HL-60 (cell line): ENCODE data around the gene SNAPC3.
A peak's percentile ranks its signal among the peaks of the same experiment; 100 is the strongest.

Experiments used
- DNase-seq, 2 experiments: peaks; one replicate each; pipeline ENCODE4 v3.0.0-alpha.2; 2010 to 2020; ENCODE audit warnings: low read depth in 1 of 2, low spot score in 1 of 2
- H3K27ac ChIP-seq: fragments of 250-450 bp; sonication (Bioruptor Pico); replicated peaks from 2 replicates; pipeline ENCODE4 v1.5.1; 2020; ENCODE audit warnings: mild to moderate bottlenecking, moderate library complexity
- H3K27me3 ChIP-seq: fragments of 250-450 bp; sonication (Bioruptor Pico); 2 replicates; pipeline ENCODE4 v1.5.1; 2021; ENCODE audit warnings: mild to moderate bottlenecking, moderate library complexity; ENCODE audit not compliant: insufficient read depth, poor library complexity, severe bottlenecking
- H3K4me3 ChIP-seq: replicated peaks from 2 replicates; pipeline ENCODE4 v1.5.1; 2011; ENCODE audit warnings: mild to moderate bottlenecking, control low read depth, low read length; ENCODE audit not compliant: insufficient read depth
- GABPA ChIP-seq: IDR thresholded peaks from 2 replicates; pipeline ENCODE4 v1.6.1; 2012; ENCODE audit warnings: low read depth
- POLR2AphosphoS5 ChIP-seq: IDR thresholded peaks from 2 replicates; pipeline ENCODE4 v1.6.1; 2012; ENCODE audit warnings: low read depth
- REST ChIP-seq: IDR thresholded peaks from 2 replicates; pipeline ENCODE4 v1.6.1; 2012; ENCODE audit warnings: low read depth; ENCODE audit not compliant: insufficient replicate concordance
- SPI1 ChIP-seq: IDR thresholded peaks from 2 replicates; pipeline ENCODE4 v1.6.1; 2012; ENCODE audit warnings: low read depth, mild to moderate bottlenecking, borderline replicate concordance
- TF ChIP-seq, protein P1 (sequence below): IDR thresholded peaks from one replicate; pipeline ENCODE4 v1.5.1; 2011; ENCODE audit warnings: low read length, control low read depth, inconsistent platforms; ENCODE audit not compliant: insufficient read depth

The SNAPC3 gene

DNA sequence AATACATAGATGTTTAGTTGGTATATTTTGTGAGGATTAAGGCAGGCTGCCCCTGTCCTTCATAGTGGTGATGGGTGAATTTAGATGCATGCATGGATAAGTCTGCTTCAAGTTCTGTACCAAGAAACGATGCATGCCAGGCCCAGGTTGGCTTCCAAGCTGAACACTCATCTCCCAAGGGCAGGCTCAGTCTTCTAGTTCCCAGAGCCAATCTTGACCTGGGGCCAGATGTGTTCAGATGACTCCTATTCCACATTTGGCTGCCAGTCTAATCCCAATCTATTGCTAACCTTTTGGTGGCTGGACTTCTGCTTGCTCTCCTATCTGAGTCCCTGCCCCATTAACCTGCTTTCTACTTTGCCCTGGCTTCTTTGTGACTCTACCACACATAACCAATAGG lies 18.5 kb upstream of the SNAPC3 start:
- Histone ChIP-seq H3K4me3 (no peak overlapping the region), H3K27me3 (no peaks in the 10 kb centered on the region), H3K27ac (no peak overlapping the region)
- no peak for TF ChIP-seq SPI1
- TF ChIP-seq POLR2AphosphoS5 = no peak
- TF ChIP-seq GABPA = no peak
- no peak for TF ChIP-seq REST
- TF ChIP-seq, protein P1, sequence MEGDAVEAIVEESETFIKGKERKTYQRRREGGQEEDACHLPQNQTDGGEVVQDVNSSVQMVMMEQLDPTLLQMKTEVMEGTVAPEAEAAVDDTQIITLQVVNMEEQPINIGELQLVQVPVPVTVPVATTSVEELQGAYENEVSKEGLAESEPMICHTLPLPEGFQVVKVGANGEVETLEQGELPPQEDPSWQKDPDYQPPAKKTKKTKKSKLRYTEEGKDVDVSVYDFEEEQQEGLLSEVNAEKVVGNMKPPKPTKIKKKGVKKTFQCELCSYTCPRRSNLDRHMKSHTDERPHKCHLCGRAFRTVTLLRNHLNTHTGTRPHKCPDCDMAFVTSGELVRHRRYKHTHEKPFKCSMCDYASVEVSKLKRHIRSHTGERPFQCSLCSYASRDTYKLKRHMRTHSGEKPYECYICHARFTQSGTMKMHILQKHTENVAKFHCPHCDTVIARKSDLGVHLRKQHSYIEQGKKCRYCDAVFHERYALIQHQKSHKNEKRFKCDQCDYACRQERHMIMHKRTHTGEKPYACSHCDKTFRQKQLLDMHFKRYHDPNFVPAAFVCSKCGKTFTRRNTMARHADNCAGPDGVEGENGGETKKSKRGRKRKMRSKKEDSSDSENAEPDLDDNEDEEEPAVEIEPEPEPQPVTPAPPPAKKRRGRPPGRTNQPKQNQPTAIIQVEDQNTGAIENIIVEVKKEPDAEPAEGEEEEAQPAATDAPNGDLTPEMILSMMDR = no peak
- no peak for DNase-seq

DNA sequence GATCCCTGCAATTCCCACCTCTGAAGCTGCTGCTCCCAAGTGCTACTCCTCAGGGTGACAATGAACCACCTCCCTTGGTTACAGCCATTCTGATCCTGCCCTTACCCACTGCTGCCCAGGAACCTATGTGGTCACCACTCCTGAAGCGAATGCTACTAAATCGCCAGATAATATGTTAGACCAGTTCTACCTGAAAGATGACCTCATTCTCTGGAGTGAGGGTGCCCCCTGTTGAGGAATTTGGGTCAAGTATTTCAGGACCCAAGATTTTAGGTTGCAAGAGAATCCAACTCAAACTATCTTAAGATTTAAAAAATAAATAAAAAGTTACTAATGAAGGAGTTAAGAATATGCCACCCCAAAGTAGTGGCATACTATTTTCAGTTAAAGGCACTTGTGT lies 5.8 kb upstream of the SNAPC3 start:
- peak in 1 of 2 experiments; percentile 1 for DNase-seq
- TF ChIP-seq SPI1 = no peak
- TF ChIP-seq POLR2AphosphoS5 = no peak
- TF ChIP-seq REST = no peak
- TF ChIP-seq, protein P1 = no peak
- no peak for TF ChIP-seq GABPA
- Histone ChIP-seq H3K27me3 (no peaks in the 10 kb centered on the region), H3K4me3 (no peak overlapping the region), H3K27ac (no peak overlapping the region)

DNA sequence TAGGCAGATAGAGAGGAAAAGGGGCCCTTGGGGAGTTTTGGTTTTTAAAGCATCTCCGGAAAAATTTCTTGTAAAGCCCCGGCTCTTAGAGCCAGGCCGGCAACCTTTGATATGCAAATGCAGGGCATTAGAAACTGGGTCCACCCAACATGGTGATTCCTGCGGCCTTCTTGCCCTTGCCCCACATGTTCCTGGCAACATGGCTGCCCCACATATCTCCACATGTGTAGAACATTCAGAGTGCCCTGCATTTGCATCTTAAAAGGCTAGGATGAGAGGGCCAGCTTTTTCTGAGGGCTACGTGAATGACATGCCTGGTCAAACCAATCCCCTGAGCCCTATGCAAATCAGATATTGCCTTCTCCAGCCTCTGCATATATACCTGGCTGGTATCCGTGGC lies 5.0 kb upstream of the SNAPC3 start:
- Histone ChIP-seq H3K27me3 (no peaks in the 10 kb centered on the region), H3K4me3 (no peak overlapping the region), H3K27ac (no peak overlapping the region)
- TF ChIP-seq, protein P1 = no peak
- TF ChIP-seq POLR2AphosphoS5 = no peak
- TF ChIP-seq SPI1 = no peak
- TF ChIP-seq REST = no peak
- TF ChIP-seq GABPA = no peak
- no peak for DNase-seq
